Jurkat, Clone E6-1 (cell line): ENCODE results near the gene FBF1.
"Not testable (repeated sequence)": the region's sequence is repeated elsewhere in the genome, so short reads cannot be mapped to it uniquely, and the experiment has no call there.

Experiments used
- DNase-seq: peaks from one replicate; pipeline ENCODE4 v3.0.0-alpha.2; 2011; ENCODE audit warnings: low read depth, low spot score
- H3K4me3 ChIP-seq: 2 replicates; pipeline ENCODE4 v1.5.1; 2011; ENCODE audit warnings: mild to moderate bottlenecking, low read length, control low read depth, moderate library complexity

The FBF1 gene

DNA sequence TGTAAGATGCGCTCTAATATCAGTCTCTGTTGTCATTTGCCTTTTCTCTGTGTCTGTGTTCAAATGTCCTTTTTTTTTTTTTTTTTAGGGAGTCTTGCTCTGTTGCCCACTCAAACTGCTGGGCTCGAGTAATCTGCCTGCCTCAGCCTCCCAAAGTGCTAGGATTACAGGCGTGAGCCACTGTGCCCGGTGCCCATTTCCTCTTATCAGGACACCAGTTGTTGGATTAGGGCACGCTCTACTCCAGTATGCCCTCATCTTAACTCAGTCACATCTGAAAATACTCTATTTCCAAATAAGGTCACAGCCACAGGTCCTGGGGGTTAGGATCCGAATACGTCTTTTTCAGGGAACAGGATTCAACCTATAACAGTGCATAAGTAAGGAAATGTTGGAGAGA lies 60.6 kb downstream of the FBF1 start:
- no peak overlapping the region for H3K4me3 ChIP-seq
- DNase-seq: no peak

DNA sequence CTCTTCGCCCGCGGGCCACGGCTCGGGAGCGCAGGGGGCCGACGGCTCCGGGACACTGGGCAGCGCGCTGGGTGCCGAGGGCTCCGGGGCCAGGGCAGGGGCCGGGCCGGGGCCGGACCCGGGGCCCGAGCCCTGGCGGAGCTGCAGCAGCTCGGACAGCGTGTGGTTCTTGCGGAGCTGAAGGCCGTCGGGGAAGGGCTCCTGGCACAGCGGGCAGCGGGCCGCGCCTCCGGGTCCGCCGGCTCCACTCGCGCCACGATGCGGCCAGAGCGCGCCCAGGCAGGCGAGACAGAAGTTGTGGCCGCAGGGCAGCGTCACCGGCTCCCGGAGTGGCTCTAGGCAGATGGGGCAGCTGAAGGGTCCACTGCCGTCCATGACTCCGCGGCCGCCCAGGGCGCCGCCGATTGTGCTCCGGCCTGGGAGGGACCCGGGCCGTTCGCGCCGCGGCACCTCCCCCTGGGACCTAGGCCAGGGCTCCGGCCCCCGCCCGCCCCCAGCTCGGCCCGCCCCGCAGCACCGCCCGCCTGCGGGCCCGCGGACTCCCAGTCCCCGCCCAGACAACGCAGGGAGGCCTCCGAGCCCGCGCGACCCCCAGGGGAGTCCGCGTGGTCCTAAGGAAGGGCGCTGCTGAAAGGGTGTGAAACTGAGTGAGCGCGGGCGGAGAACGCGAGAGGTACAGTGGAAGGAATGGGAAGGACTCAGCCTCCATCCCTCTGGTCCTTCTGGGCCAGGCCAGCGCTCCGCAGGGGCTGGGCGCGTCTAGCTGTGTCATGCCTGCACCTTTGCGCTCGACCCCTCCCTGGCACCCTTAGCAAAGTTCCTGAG lies 62.5 kb downstream of the FBF1 start, which contains the start of gene TRIM47:
TSS of gene TRIM47 (minus strand) at position 408 of the 825 bp plus-strand sequence. CDS start at position 375, 33 bp downstream.
- H3K4me3 ChIP-seq: no peak within 1 kb of the TSS

DNA sequence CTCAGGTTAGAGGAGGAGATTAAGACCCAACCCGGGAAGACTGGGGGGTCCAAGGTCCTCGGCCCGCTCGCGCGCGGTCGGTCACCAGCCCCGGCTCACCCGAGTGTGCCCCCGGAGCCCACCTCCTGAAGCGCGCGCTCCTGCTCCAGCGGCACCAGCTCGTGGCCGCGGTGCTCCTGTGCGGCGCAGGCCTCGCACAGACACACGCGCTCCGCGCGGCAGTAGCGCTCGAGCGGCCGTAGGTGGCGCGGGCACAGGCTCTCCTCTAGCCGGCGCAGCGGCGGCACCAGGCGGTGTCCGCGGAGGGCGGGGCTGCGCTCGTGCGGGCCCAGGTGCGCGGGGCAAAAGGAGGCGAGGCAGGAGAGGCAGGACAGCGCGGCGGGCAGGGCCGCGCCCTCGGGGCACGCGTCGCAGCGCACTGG lies 63.1 kb downstream of the FBF1 start:
- H3K4me3 ChIP-seq: no peak overlapping the region
- DNase-seq: peak; percentile 50

More for the DNA sequence above, 62.5 kb downstream of the FBF1 start, which contains the start of gene TRIM47:
- no peak for DNase-seq

DNA sequence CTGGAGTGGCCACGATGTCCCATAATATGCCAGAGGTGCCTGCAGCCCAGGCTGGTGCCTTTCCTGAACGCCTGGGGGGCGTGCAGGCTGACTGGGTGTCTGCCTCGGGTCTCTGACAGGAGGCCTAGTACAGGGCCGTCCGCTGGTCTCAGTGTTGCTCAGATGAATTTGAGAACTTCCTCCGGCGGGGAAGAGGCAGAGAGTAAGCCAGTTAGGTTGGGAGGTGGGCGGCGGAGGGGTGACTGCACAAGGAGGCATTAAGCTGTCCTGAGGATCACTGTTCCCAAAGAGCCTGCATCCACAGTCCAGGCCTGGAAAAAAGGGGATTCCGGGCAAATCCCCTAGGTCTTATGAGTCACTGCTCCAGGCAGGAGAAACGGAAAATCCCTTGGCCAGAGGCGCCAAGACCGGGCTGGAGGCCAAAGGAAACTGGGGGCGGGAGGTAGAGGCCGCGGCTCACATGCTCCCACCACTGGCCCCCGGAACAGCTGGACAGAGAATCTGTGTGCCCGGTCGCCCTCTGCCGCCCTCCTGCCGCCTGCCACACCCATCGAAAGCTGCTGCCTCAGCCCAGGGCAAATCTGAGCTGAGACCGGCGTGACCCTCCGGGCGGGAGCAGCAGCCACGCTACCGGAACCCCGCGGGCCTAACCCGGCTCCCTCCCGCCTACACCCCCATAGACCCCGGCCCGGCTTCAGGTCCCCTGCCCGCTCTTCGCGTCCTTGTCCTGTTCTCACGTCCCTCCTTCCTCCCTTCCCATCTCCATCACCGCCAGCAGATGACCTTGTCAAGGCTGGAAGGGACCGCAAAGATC lies 63.7 kb downstream of the FBF1 start:
- peak overlapping the region; percentile 46 for H3K4me3 ChIP-seq
- DNase-seq: no peak

DNA sequence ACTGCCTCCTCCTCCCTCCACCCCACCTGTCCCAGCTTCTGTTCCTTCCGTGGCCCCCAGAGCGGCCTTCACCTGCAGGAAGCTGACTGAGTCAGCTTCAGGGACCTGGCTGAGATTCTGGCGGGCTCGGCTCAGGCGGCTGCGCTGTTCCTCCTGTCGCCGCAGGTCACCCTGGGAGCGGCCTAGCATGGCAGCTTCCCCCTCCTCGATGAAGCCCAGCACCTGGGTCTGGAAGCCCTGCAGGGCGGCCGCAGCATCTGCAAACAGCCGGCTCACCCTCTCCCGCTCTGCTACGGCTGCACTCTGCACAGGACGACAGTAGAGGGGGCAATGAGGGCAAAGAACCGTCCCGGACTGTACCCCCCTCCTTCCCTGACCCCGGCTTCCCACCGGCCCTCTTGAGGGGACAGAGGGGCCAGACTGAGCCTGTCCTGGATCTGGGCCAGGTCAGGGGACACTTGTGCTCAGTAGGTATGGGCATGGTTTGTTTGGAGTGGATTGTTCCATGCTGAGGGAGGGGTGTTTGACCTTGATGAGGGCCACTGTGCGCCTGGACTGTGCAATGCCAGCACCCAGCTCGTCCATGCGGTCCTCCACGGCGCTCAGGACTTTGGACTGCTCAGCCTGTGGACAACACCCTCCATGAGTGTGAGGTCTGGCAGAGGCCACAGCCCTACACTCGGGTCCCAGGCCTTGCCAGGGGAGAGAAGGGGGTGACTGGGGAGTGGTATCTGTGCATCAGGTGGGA lies 64.5 kb downstream of the FBF1 start:
- DNase-seq: peak; percentile 80
- H3K4me3 ChIP-seq: peak overlapping the region; percentile 46

DNA sequence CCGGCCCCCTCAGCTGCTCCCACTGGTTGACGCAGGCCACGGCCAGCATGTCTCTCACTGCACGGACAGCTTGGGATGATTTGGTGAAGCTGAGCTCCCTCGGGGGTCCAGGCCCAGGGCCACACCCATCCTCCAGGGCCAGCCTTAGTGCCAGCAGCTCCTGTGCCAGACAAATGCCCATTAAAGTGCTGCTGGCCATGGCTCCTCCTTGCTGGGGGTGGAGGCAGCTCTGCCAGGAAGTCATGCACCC lies 65.0 kb downstream of the FBF1 start:
- peak overlapping the region; percentile 46 for H3K4me3 ChIP-seq
- no peak for DNase-seq

DNA sequence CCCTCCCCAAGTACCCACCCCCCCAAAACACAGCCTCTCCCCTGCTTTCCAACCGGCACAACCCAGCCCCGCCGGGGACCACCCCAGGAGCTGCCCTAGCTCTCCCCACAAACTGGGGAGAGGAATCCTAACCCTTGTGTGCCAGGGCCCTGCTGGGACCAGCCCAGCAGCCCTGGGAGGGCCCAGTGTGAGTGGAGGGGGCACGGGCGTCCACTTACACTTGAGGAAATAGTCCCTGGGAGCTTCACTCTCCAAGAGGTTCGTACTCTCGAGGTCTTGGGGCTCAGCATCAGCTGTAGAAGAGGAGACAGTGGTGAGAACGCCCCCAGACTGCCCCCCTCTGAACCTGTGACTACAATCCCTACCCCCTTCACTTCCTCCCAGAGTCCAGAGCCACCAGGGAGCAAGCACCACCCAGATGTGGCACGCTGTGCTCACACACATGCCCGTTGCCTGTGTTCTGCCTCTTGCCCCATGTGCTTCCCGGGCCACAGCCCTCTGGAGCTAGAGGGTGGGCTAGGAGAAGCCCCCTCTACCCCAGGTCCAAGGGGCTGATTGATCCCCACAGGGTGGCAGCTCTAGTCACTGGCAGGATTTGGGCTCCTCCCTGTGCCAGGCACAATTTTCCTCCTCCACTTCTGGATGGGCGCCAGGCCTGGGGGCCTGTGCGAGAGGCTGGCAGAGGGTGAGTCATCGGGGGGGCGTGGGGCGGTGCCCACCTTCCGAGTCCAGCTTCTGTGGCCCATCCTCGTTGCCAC lies 65.5 kb downstream of the FBF1 start:
- H3K4me3 ChIP-seq: peak overlapping the region; percentile 46
- no peak for DNase-seq

DNA sequence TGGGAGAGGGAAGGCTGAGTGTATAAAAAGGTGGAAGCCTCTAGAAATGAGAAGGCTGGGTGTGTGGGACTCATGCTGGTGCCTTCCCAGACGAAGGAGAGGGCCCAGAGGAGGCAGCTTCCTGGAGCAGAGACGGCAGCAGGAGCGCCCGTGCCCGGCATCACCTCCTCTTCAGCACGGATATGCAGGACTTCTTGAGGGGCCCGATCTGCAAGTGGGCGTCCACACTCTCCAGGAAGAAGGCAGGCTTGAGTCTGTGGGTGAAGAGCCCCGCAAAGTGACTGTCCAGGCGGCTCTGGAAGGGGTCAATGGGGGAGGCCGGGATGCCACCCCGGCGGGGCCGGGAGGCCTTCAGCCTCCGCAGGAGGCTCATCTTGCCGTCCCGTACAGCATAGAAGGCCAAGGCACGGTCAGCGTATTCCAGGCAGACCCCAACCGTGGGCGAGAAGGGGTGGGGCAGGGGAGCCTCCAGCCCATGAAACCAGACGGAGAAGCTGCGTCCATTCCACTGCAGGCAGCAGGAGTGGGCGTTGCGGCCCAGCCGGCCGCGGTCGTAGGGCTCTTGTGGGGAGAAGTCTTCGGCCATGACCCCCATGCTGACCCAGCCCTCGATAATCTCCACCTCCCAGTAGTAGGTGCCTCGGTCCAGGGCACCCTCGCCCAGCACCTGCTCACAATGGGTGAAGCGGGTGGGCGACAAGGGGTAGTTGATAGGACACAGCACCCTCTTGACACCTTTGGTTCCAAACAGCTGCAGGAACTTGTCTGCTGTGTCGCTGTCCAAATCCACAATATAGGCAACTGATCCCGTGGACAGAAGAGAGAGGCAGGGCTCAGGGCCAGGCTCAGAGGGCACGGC lies 66.3 kb downstream of the FBF1 start:
- no peak for DNase-seq
- H3K4me3 ChIP-seq: no peak overlapping the region

DNA sequence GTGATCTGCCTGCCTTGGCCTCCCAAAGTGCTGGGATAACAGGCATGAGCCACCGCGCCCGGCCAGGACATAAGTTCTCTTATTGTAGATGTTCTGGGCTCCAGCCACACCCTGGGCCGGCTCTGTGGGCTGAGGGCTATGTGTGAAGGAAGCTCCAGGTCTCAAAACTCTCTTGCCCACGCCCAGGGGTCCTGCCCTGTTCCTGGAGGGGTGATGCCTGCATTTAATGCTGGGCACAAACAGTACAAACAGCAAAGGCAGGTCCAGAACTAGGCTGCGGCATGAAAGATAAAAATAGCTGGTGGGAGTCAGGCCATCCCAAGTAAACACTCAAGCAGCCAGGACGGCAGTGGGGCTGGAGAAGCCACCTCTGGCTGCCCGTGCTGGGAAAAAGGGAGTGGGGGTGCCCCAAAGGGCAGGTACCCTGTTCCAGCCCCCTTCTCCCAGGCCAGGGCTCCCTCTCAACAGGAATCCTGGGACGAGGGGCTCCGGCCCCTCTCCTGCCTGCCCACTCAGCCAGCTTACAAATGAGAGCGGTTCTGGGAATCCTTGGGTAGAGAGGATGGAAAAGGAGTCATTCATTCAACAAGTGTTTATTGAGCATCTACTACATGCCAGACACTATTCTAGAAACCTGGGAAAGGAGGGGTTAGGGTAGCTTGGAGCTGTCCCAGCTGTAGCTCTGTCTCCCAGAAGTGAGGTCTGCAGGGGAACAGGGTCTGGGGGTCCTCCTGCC lies 67.1 kb downstream of the FBF1 start:
- no peak for DNase-seq
- no peak overlapping the region for H3K4me3 ChIP-seq

DNA sequence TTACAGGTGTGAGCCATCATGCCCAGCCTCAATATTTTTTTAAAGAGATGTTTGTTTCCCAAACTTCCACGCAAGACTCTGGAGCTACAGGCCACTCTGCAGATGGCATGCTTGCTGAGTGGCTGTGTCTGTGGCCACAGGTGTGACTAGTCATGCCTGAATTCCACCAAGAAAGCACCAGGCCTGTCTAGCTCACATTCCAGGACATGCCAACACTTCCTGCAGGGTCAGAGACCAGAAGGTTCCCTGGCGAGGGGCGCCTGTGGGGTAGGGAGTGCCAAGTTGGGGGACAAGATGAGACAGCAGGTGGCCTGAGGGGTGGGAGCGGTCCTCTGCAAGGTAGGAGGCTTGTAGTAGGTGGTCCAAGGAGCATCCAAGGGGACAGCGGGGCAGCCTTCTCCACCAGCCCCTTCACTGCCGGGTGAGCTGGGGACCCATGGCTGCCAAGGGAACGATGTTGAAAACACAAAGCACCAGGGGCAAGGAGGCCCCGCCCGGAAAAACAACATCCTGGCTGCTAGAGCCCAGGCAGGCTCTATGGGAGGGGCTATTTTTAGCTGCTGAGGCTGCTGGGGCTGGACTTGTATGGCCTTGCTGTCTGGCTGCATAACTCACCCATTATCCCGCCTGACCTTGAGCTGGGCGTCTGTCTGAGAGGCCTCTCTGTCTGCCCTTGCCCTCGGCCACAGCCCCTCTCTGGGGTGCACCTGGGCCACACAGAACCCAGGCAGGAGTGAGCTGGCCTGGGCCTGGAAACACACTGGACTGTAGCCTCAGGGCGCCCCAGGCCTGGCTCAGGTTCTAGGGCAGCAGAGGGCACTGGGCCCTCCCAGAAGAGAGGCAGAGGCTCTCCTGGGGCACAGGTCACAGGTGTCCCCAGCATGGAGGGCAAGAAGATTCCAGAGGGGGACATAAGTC lies 68.1 kb downstream of the FBF1 start:
- no peak overlapping the region for H3K4me3 ChIP-seq
- no peak for DNase-seq

DNA sequence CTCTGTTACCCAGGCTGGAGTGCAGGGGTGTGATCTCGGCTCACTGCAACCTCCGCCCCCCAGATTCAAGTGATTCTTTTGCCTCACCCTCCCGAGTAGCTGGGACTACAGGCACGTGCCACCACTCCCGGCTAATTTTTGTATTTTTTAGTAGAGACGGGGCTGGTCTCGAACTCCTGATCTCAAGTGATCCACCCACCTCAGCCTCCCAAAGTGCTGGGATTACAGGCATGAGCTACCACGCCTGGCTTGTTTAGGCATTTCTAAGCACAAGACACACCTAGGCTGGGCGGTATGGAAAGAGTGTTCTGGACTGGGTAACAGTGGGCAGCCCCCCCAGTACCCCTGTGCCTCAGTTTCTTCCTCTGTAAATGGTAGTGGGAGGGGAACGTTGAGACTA lies 70.6 kb downstream of the FBF1 start:
- not testable (repeated sequence) for H3K4me3 ChIP-seq, DNase-seq

DNA sequence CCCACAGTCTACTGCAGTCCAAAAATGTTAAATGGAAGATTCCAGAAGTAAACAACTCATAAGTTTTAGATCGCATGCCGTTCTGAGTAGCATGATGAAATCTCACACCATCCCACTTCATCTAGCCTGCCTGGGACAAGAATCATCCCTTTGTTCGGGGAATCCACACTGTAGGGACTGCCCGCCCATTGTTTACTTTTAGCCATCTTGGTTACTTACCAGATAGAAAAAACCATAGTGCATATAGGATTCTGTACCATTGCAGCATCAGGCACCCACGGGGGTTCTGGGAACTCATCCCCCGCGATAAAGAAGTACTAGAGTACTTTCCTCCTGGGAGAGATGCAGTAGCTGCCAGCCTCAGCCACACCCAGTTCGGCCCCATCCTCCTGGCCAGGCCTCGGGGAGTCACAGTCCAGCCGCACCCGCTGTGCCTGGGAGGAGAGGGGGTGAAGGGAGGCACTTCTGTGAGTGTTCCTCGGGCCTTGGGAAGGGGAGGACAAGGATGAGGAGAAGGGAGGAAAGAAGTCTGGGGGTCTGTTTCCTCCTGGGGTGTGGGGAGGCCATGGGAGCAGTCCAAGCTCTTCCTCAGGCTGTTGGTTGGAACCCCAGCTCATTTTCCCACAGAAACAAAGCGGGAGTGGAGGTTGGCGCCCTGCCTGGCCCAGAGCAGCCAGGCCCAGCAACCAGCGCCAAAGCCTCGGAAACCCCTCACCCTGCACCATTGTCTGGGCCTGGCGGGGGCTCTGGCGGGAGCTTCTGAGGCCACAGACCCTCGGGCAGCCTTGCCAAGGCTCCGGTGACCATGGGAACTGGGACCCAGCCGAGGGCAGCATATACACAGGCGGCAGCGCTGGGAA lies 71.3 kb downstream of the FBF1 start:
- no peak for DNase-seq
- no peak overlapping the region for H3K4me3 ChIP-seq

DNA sequence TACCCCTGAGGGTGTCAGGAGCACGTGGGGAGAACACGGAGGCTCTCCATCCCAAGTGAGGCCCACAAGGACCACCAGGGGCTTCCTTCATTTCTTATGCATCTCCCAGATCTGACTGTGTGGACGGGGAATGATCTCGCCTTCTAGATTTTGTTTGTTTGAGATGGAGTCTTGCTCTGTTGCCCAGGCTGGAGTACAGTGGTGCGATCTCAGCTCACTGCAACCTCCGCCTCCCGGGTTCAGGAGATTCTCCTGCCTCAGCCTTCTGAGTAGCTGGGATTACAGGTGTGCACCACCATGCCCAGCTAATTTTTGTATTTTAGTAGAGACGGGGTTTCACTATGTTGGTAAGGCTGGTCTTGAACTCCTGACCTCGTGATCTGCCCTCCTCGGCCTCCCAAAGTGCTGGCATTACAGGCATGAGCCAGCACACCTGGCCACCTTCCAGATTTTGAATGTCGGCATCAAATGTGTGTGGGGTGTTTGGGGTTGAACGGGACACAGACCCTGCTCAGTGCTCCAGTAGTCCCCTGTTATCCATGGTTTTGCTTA lies 72.0 kb downstream of the FBF1 start:
- H3K4me3 ChIP-seq, DNase-seq: not testable (repeated sequence)

DNA sequence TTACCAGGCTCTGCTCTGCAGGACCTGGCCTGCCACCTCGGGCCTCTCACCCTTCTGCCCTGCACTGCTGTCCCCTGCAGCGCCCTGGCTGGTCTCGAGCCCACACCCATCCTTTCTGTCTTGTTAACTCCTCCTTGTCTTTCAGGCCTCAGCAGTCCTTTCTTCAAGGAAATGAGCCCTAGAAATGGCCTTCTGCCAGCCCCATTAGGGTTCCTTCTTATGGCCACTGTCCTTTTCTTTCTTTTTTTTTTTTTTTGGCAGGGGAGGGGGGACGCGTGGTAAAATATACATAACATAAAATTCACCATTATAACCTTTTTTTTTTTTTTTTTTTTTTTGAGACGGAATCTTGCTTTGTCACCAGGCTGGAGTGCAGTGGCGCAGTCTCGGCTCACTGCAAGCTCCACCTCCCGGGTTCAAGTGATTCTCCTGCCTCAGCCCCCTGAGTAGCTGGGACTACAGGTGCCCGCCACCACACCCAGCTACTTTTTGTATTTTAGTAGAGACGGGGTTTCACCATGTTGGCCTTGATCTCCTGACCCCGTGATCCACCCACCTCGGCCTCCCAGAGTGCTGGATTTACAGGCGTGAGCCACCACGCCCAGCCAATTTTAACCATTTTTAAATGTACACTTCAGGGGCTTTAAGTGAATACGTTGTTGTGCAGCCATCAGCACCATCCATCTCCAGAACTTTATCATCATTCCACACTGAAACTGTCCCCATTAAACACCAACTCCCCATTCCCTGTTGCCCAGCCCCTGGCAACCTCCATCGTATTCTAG lies 75.2 kb downstream of the FBF1 start:
- DNase-seq, H3K4me3 ChIP-seq: not testable (repeated sequence)

DNA sequence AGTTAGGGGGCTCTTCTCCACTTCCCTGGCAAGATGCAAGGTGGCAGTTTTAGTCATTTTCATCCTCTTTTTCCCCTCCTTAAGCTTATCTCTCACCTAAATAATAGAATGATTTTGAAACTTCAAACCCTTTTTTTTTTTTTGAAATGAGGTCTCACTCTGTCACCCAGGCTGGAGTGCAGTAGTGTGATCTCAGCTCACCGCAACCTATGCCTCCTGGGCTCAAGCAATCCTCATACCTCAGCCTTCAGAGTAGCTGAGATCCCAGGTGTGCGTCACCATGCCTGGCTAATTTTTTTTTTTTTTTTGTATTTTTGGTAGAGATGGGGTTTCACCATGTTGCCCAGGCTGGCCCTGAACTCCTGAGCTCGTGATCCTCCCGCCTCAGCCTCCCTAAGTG lies 76.0 kb downstream of the FBF1 start:
- not testable (repeated sequence) for H3K4me3 ChIP-seq, DNase-seq
